Left cardiac atrium (tissue), 4 donors: ENCODE data around the gene SLC10A1. TPM values are rescaled to one million over a fixed set of nuclear protein-coding genes. Genes with fewer than 3 reads are reported as not detected.

Source experiments
- ATAC-seq, 2 donors: fragments of 200-7000 bp; cut with Tn5 transposase; one replicate each; pipeline ENCODE4 v1.9.1; 2020; ENCODE audit warnings: mild to moderate bottlenecking in 2 of 2, moderate library complexity in 2 of 2
- DNase-seq: peaks from one replicate; pipeline ENCODE4 v3.0.0-alpha.2; 2020
- intact Hi-C, 2 donors: fragments of 100-400 bp; cut with DNase I; formaldehyde crosslinking; loops; one replicate each; pipeline versions ENCODE4 v1.14.1 to v1.15.1; 2022 to 2023
- total RNA-seq, 2 donors: library from RNA; stranded (reverse); fragmentation: NEBNext Ultra II Directional; extraction: Animal tissue kit (Norgen Biotek cat#: 25700); gene quantifications; one replicate each; pipeline ENCODE4 v1.2.1, GENCODE V29; 2021
- donor health status: DM: no; HTN: yes; CAD: no.
- donor health status: DM: no; HTN: yes; CAD: no; lungs with severe emphysema.
- donor health status: DM: yes; HTN: yes; CAD: no.
- donor health status: Dilated cardiomyopathy.

SLC10A1 gene
- total RNA-seq, 2 donors from 2014 or later = not detected

DNA sequence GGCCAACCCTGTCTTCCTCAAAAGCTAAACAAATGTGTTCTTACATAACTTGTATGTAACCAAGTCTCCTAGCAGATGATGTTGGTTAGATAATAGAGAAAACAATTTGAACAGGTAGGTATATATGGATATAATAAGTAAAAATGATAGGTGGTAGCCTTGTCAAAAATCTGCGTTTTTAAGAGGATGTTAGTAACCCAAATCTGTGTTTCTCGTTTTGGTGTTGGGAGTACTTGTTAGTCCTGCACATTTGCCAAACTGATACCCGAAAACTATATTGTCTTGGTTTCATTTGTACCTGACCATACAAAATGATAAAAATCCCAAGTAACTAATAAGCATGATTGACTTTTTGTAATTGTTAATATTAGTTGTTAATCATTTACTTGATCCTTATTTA lies 22.0 kb downstream of the SLC10A1 start:
- ATAC-seq (no peak), DNase-seq (no peak)
- intact Hi-C loops = no loop called here

DNA sequence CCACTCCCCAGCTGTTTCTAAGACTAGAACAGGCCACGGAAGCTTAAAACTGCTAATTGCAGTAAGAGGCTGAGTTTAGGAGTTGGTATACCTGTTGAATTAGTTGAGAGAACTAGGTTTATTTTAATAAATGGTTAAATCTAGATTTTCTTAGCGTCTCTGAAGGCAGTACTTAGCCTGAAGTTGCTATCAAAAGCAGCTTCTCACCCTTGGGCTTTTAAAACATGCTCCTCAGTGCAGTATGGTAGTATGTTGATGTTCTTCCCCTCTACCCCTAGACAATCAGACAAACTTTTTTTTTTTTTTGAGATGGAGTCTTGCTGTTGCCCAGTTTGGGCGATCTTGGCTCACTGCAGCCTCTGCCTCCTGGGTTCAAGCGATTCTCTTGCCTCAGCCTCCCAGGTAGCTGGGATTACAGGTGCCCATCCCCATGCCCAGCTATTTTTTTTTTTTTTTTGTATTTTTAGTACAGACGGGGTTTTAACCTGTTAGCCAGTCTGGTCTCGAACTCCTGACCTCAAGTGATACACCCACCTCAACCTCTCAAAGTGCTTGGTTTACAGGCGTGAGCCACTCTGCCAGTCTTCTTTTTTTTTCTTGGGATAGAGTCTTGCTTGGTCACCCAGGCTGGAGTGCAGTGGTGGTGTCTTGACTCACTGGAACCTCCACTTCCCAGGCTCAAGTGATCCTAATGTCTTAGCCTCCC lies 23.3 kb downstream of the SLC10A1 start:
- DNase-seq = no peak
- ATAC-seq = no peak
- intact Hi-C loops = no loop called here

DNA sequence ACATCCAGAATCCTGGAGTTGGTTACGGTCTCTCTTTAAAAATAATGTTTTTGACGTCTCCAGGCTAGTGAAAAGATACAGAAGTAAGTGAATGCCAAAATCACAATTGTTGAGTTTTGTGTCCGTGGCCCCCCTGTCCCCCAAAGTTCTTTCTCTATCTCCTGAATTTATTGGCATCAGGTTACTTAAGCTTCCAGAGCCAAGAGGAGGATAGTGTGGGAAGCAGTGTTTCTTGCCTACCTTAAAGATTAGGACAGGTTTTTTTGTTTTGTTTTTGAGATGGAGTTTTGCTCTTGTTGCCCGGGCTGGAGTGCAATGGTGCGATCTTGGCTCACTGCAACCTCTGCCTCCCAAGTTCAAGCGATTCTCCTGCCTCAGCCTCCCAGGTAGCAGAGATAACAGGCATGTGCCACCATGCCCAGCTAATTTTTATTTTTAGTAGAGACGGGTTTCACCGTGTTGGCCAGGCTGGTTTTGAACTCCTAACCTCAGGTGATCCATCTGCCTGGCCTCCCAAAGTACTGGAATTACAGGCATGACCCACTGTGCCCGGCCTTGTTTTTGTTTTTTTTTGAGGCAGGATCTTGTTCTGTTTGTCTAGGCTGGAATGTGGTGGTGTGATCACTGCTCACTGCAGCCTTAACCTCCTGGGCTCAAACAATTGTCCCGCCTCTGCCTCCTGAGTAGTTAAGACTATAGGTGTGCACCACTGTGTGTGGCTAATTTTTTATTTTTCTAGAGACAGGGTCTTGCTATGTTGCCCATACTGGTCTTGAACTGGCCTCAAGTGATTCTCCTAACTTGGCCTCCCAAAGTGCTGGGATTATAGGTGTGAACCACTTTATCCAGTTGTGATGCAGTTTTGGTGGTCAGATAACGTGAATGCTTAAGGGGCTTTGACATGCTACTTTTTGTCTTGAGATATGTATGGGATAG lies 24.7 kb downstream of the SLC10A1 start:
- intact Hi-C loops = no loop called here
- DNase-seq (no peak), ATAC-seq (no peak)

DNA sequence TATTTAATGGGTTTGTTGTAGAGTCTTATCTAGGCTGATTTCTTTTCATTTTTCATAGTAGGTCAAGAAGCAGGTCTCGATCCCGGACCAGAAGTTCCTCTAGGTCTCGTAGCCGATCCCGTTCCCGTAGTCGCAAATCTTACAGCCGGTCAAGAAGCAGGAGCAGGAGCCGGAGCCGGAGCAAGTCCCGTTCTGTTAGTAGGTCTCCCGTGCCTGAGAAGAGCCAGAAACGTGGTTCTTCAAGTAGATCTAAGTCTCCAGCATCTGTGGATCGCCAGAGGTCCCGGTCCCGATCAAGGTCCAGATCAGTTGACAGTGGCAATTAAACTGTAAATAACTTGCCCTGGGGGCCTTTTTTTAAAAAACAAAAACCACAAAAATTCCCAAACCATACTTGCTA lies 25.9 kb downstream of the SLC10A1 start:
- DNase-seq = no peak
- intact Hi-C loops = no loop called here

DNA sequence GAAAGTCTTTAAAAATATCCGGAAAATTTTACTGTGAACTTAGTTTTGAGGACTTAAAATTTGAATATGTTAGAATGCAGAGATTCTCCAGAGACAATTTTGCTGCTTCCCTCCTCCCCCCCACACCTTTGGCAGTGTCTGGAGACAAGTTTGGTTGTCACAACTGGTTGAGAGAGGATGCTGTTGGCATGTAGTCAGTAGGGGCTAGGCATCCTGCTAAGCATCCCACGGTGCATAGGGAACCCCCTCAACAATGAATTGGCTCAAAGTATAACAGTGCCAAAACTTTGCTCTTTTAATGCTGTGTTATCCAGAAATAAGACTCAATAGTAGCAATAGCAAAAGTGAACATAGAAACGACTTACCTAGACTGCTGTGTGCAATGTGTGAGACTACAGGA lies 26.5 kb downstream of the SLC10A1 start:
- ATAC-seq = no peak
- no peak for DNase-seq
- intact Hi-C loops = no loop called here

More for the DNA sequence above, 25.9 kb downstream of the SLC10A1 start:
- ATAC-seq = no peak

DNA sequence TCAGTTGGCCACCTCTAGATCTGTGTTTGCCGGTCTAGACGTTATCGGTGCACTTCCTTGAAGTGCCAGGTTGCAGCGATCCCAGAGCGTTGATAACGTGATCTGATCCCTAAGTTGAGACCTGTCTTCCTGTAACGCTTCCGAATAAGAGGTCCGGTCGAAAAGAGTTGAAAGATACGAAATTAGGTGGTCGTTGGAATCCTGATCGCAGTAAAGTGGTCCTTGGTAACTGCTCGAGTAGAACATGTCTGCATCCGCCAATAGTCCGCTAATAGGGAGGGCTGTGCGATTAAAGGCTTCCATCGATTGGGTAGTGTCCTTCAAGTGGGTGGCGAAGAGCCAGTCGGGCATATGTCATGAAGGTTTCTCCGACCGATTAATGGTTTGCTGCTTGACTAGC lies 27.4 kb downstream of the SLC10A1 start:
- DNase-seq (no peak), ATAC-seq (no peak)
- intact Hi-C loops = no loop called here

DNA sequence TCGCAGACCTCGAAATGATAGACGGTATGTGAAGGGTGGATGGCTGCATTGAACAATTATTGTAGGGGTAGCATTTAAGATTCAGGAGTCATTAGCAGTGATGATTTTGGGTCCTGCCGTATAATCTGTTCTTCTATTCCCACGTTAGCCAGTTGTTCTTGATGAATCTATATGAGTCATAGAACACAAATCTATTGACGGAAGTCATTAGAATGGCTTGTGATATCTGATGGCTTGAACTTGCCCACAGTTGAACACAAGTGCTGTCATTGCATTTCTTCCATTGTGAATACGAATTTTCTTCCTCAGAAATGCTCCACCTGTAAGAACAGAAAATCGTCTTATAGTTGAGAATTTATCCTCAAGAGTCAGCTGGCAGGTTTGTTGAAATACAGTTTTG lies 28.2 kb downstream of the SLC10A1 start:
- intact Hi-C loops = no loop called here
- DNase-seq (no peak), ATAC-seq (no peak)

DNA sequence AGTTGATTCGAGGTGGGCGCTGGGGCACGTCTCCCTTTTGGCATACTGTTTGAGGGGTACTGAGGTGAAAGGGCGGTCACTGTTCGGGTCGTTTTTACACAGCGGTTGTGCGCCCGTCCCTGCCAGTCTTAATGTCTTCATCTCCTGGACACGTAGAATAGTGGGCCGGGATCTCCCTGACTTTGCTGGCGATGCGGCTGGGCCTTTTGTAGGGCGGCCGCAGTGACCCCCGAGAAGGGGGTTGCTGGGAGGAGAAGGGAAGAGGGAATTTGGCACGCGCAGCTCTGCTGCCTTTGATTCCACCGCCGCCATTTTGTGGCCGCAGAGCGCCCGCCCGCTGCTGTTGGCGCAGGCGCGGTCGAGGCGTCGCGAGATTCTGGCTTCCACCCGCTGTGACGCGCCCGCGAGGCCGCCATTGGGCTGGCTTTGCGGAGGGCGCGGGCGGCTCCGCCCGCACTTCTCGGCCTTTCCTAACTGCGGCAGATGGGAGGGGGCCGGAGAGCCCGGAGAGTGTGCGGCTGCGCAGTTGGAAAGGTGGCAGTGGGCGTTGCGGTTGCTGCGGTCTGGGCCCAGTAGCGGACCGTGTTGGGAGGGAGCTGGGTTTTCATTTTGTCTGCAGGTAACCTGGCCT lies 29.6 kb downstream of the SLC10A1 start:
- DNase-seq (peak; percentile 94), ATAC-seq (peak; percentile 92)
- intact Hi-C loops = no loop called here

DNA sequence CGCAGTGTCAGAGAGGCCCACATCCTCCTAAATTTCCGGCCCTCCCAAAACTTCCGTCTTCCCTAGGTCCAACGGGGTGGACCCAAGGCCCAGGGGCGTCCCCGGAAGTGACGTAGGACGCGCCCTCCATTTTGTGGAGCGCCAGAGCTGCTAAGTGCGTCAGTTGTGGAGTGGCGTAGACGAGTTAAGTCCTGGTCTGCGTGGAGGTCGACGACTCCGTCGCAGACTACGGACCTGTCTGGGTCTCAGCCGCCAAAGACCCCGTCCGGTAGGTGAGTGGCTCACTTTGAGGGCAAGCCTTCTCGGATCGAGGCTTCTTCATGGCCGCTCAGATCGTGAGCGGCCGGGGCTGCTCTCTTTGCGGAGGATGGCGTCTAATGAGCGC lies 30.1 kb downstream of the SLC10A1 start, which contains the start of gene SRSF5:
TSS of gene SRSF5 (plus strand) at position 159 of the 385 bp plus-strand sequence. CDS start 1,015 bp downstream, outside the sequence.
- peak; percentile 96 to 97 for ATAC-seq
- intact Hi-C loops = no loop called here
- DNase-seq = peak; percentile 97

DNA sequence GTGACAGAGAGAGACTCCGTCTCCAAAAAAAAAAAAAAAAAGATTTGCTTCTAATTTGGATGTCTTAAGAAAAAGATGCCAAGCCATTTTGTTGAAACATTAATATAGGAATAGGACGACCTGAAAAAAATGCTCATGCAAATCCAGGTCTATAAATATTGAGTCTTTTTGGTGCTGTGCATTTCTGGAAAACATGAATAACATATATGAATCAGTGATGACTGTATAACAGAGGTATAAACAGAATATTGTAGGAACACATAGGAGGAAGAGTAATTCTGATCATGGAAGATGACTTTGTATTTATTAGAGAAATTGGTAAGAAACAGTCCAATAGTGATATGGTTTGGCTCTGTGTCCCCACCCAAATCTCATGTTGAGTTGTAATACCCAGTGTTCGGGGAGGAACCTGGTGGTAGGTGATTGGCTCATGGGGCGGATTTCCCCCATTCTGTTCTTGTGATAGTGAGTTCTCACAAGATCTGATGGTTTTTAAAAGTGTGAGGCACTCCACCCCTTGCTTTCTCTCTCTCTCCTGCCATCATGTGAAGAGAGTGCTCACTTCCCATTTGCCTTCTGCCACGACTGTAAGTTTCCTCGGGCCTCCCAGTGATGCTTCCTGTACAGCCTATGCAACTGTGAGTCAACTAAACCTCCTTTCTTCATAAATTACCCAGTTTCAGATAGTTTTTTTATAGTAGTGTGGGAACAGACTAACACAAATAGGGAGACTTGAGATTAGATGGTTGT lies 33.1 kb downstream of the SLC10A1 start:
- ATAC-seq = no peak
- intact Hi-C loops = no loop called here
- no peak for DNase-seq

DNA sequence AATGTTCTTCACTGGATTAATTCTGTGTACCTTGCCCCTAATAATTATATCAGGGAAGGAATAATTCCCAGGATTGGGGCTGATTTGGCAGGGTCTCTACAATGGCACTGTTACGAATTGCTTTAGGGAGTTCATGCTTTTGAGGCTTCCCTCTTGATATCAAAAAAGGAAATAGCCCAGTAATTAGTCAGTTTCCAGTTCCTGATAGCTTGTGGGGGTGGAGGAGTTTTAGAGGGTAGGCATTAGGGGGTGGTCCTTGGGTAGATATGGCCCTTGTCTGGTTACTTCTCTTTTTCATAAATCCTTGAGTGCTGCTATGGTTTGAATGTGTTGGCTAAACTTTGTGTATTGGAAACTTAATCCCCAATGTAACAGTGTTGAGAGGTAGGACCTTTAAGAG lies 36.2 kb downstream of the SLC10A1 start:
- no peak for DNase-seq
- intact Hi-C loops = no loop called here
- no peak for ATAC-seq

DNA sequence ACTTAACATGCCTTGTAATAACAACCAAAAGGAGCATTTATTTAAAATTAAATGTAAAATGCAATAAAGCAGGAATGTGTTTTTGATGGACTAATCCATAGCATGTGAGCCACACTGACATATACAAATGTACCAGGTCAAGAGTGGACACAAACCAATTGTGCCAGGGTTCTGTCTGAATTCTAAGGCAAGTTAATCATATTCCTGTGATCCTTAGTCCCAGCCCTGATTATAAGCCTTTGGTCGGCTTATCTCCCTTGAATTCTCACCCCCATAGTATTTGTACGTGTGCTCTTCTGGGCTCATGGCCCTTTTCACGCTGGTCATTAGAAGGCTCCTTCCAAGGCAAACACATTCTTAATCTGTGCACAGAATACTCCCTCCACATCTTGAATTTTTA lies 40.7 kb downstream of the SLC10A1 start:
- intact Hi-C loops = no loop called here
- no peak for ATAC-seq
- DNase-seq = no peak

DNA sequence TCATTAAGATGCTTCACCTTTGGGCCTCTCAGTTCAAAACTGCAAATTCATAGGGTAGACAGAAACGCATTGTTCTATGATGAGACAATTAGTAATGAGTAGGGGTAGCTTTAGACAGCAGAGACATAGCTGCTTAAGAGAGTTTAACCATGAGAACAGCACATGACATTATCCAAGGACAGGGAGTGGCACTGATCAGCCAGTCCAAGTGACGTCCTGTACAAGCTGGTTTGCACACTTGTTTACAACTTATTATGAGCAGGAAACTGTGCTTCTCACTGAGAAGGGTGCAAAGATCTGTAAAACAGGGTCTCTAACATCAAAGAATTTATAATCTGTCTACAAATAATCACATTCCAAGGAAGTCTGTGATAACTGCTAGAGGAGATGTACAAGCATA lies 41.3 kb downstream of the SLC10A1 start:
- no peak for DNase-seq
- ATAC-seq = no peak
- intact Hi-C loops = no loop called here

DNA sequence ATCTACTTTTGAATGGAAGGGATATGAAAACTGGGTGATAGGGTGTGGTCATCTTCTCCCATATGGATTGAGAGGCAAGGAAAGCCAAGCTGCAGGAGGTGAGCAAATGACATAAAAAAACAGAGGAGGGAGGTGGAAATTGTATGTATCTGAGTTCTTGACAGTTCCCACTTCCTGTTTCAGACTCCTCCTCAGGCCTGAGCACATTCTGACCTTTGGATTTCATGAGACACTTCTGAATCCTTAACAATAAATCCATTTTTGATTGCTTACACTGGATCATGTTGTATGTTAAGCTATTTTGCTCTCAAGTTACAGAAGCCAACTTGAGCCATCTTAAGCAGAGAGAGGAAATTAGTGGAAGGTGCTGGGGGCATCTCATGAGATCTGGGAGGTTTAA lies 41.7 kb downstream of the SLC10A1 start:
- ATAC-seq (no peak), DNase-seq (no peak)
- intact Hi-C loops = no loop called here

DNA sequence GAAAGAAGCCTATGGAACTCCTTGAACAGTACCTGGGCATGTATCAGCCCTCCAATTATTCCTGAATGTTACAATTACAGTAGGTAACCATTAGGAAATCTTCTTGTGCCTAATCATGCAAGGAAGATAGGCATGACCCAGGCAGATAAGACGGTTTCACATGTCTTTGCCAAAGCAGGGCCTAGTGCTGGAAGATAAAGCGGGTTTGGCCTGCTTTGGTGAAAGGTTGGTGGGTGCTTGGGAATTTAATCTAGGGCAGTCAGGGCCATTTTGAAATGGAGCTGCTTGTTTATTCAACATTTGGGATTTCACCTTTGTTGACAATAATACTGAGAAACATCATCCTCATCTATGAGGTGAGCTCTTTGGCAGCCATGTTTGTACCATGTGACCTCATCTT lies 42.6 kb downstream of the SLC10A1 start:
- no peak for ATAC-seq
- intact Hi-C loops = no loop called here
- DNase-seq = no peak

DNA sequence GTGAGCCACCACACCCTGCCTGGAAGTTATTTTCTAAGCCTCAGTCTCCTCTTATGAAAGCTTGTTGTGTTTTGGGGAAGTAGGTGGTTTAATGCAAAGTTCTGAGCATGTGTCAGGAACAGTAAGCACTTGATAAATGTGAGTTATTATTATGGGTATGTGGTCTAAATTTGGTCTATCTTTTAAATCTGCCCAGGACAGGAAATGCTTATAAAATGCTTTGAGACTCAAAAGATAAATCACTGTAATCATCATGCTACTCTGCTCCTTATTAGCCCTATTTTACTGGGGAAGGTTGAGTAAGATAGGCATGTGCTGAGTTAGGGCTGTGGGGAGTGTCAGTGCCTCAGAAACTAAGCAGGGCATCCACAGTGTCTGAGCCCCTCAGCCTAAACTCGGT lies 43.2 kb downstream of the SLC10A1 start:
- no peak for DNase-seq
- ATAC-seq = no peak

DNA sequence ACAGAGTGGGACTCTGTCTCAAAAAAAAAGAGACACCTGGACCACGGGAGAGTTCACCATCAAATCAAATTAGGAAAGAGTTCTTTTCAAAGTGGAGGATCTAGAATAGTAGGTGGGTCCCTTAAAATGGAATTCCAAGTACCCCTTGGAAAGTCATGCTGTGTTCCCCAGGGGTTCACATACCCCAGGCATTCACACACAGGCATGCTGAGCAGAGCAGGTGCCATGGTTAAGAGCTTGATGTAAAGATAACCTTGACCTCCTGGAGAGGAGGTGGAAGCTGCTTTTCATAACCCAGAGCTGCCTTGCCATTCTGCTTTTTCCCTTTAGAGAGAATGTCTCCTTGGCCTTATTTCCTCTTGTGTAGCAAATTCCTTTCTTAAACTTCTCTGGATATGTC lies 44.3 kb downstream of the SLC10A1 start:
- no peak for ATAC-seq

More for the DNA sequence above, 43.2 kb downstream of the SLC10A1 start:
- intact Hi-C loops = no loop called here

DNA sequence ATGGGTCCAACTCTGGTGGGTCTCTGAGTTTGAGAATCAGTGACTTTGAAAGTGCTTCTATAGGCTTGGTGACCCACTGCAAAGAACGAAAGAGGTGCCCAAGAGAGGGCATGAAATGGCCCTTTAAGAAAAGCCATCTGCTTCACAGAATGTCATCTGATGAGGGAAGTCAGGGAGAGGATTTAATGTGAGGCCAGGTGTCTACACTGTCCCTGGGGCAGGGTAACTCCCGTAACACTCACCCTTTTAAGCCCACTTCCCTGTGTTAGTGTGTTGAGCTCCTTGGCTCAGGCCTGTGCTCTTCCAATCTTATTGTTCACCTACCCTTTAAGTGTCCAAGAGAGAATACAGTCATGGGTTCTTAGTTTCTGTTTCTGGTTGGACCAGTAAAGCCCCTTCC lies 46.5 kb downstream of the SLC10A1 start:
- intact Hi-C loops = no loop called here
- ATAC-seq (no peak), DNase-seq (no peak)

More for the DNA sequence above, 44.3 kb downstream of the SLC10A1 start:
- DNase-seq = no peak
- intact Hi-C loops = no loop called here

DNA sequence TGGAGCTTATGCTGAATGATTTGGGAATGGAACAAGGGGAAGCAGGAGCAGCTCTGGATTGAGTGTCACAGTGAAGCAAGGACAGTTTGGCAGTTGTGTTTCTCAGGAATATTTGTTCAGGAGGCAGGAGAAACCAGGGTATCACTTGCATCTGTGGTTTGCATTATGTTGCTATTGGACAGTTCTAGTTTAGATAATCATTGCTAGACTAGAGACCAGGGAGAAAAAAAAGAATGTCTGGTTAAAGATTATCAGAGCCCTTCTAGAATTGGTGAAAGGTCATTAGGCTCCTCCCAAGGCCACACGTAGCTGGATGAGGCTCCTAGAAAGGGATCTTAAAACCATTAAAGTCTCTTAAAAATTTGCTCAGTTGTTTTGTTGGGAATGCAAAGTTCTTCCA lies 47.1 kb downstream of the SLC10A1 start:
- DNase-seq = no peak

More for the DNA sequence above, 47.1 kb downstream of the SLC10A1 start:
- intact Hi-C loops = no loop called here
- ATAC-seq = no peak
